Measurements from ENCODE around the gene PTPRN2.

DNA sequence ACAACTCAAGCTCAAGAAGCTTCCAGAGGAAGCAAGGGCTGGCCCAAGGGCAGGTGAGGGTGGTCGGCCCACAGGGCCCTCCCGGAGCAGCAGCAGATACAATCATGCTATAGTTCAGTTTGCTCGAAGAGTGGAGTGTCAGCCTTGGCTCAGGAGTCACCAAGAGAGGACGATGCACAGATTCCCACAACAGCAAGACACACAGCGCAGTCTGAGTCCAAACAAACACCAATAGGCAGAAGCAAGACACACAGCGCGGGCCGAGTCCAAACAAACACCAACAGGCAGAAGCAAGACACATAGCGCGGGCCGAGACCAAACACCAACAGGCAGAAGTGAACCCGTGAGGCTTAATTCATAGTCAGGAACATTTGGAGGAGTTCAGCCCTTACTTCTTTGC, 138.4 kb downstream of the PTPRN2 start:
- TF ChIP-seq, protein P1, sequence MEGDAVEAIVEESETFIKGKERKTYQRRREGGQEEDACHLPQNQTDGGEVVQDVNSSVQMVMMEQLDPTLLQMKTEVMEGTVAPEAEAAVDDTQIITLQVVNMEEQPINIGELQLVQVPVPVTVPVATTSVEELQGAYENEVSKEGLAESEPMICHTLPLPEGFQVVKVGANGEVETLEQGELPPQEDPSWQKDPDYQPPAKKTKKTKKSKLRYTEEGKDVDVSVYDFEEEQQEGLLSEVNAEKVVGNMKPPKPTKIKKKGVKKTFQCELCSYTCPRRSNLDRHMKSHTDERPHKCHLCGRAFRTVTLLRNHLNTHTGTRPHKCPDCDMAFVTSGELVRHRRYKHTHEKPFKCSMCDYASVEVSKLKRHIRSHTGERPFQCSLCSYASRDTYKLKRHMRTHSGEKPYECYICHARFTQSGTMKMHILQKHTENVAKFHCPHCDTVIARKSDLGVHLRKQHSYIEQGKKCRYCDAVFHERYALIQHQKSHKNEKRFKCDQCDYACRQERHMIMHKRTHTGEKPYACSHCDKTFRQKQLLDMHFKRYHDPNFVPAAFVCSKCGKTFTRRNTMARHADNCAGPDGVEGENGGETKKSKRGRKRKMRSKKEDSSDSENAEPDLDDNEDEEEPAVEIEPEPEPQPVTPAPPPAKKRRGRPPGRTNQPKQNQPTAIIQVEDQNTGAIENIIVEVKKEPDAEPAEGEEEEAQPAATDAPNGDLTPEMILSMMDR (IDR thresholded peaks at IDR 0.05): no peak
- no peak for TF ChIP-seq POLR2AphosphoS5 (IDR thresholded peaks at IDR 0.05; ENCODE audit: low read depth, low read length)
- no peak for TF ChIP-seq JUND (IDR thresholded peaks at IDR 0.05)
- no peak for TF ChIP-seq EP300 (IDR thresholded peaks at IDR 0.05; ENCODE audit: borderline replicate concordance in 1 of 2, low read depth in 1 of 2, low read length in 1 of 2)
- no peak for TF ChIP-seq CHD2 (IDR thresholded peaks at IDR 0.05; ENCODE audit: low read length, partially characterized antibody)
- no peak for TF ChIP-seq RXRA (IDR thresholded peaks at IDR 0.05; ENCODE audit: borderline replicate concordance, low read depth)
- TF ChIP-seq, protein P2, sequence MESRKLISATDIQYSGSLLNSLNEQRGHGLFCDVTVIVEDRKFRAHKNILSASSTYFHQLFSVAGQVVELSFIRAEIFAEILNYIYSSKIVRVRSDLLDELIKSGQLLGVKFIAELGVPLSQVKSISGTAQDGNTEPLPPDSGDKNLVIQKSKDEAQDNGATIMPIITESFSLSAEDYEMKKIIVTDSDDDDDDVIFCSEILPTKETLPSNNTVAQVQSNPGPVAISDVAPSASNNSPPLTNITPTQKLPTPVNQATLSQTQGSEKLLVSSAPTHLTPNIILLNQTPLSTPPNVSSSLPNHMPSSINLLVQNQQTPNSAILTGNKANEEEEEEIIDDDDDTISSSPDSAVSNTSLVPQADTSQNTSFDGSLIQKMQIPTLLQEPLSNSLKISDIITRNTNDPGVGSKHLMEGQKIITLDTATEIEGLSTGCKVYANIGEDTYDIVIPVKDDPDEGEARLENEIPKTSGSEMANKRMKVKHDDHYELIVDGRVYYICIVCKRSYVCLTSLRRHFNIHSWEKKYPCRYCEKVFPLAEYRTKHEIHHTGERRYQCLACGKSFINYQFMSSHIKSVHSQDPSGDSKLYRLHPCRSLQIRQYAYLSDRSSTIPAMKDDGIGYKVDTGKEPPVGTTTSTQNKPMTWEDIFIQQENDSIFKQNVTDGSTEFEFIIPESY (IDR thresholded peaks at IDR 0.05; ENCODE audit: borderline replicate concordance, low read depth): no peak
- TF ChIP-seq EZH2phosphoT487 (IDR thresholded peaks at IDR 0.05; ENCODE audit: borderline replicate concordance, low read depth): no peak
- TF ChIP-seq TAF1 (IDR thresholded peaks at IDR 0.05; ENCODE audit: borderline replicate concordance, low read depth, low read length): no peak
